ENCODE results near the gene ACTA2. TPM values are rescaled to one million over a fixed set of nuclear protein-coding genes. Genes with fewer than 3 reads are reported as not detected.
"Not testable (repeated sequence)": the region's sequence is repeated elsewhere in the genome, so short reads cannot be mapped to it uniquely, and the experiment has no call there.

ACTA2 gene
- polyA plus RNA-seq, 2 donors: 164 to 713 TPM

GRCh38 chr10:88943778-88944177 lies 8.8 kb downstream of the ACTA2 start:
- H3K9me3 ChIP-seq (ENCODE audit: control insufficient read depth in 2 of 2, insufficient read depth in 1 of 2, low read depth in 1 of 2, low read length in 1 of 2): no peaks in the 10 kb centered on the region
- H3K4me1 ChIP-seq (ENCODE audit: control insufficient read depth in 2 of 2, insufficient read depth in 2 of 2, low read length in 1 of 2): peaks cover 0 to 3% of the 10 kb centered on the region in 2 donors
- WGBS, 2 donors: 81 to 82% methylated on average over 3 of the region's 3 CpGs
- H3K27ac ChIP-seq (ENCODE audit: low read depth in 2 of 2, low read length in 1 of 2): peak overlapping the region in 1 of 2 donors; percentile 53
- no peak overlapping the region for H3K4me3 ChIP-seq (ENCODE audit: low read depth in 1 of 2, low read length in 2 of 2)
- H3K27me3 ChIP-seq (ENCODE audit: control insufficient read depth in 1 of 2, insufficient read depth in 2 of 2, low read length in 2 of 2): no peaks in the 10 kb centered on the region
- peaks cover 2 to 6% of the 10 kb centered on the region in 2 donors for H3K36me3 ChIP-seq (ENCODE audit: control insufficient read depth in 2 of 2, insufficient read depth in 2 of 2, low read length in 1 of 2)

GRCh38 chr10:88941026-88941425 lies 11.5 kb downstream of the ACTA2 start:
- peaks cover 2 to 6% of the 10 kb centered on the region in 2 donors for H3K36me3 ChIP-seq (ENCODE audit: control insufficient read depth in 2 of 2, insufficient read depth in 2 of 2, low read length in 1 of 2)
- 79 to 80% methylated on average over 6 of the region's 6 CpGs for WGBS, 2 donors
- peaks cover 0 to 3% of the 10 kb centered on the region in 2 donors for H3K4me1 ChIP-seq (ENCODE audit: control insufficient read depth in 2 of 2, insufficient read depth in 2 of 2, low read length in 1 of 2)
- H3K4me3 ChIP-seq (ENCODE audit: low read depth in 1 of 2, low read length in 2 of 2): no peak overlapping the region
- no peak overlapping the region for H3K27ac ChIP-seq (ENCODE audit: low read depth in 2 of 2, low read length in 1 of 2)
- H3K27me3 ChIP-seq (ENCODE audit: control insufficient read depth in 1 of 2, insufficient read depth in 2 of 2, low read length in 2 of 2): no peaks in the 10 kb centered on the region
- H3K9me3 ChIP-seq (ENCODE audit: control insufficient read depth in 2 of 2, insufficient read depth in 1 of 2, low read depth in 1 of 2, low read length in 1 of 2): no peaks in the 10 kb centered on the region

DNA sequence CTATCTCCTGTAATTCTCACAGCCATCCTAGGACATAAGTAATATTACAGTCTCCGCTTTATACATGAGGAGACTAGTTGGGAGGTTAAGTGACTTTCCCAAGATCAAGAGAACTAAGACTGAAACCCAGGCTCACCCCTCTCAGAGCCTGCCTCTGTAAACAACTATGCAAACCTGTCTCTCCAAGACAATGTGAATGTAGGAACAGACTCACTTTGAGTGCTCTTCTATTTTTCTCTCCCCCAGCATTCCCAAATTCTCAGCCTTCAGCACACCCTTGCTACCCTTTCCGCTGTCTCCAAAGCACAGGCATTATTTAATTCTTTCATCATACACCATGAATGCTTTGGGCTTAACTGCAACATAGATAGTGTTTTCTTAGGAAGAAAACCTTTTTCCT lies 13.6 kb downstream of the ACTA2 start:
- Histone ChIP-seq H3K4me1 (ENCODE audit: control insufficient read depth in 2 of 2, insufficient read depth in 2 of 2, low read length in 1 of 2) (peaks cover 0 to 5% of the 10 kb centered on the region in 2 donors), H3K9me3 (ENCODE audit: control insufficient read depth in 2 of 2, insufficient read depth in 1 of 2, low read depth in 1 of 2, low read length in 1 of 2) (no peaks in the 10 kb centered on the region), H3K36me3 (ENCODE audit: control insufficient read depth in 2 of 2, insufficient read depth in 2 of 2, low read length in 1 of 2) (peaks cover 2 to 6% of the 10 kb centered on the region in 2 donors), H3K4me3 (ENCODE audit: low read depth in 1 of 2, low read length in 2 of 2) (no peak overlapping the region), H3K27ac (ENCODE audit: low read depth in 2 of 2, low read length in 1 of 2) (no peak overlapping the region), H3K27me3 (ENCODE audit: control insufficient read depth in 1 of 2, insufficient read depth in 2 of 2, low read length in 2 of 2) (no peaks in the 10 kb centered on the region)
- WGBS, 2 donors: 92 to 98% methylated on average over 2 of the region's 2 CpGs

DNA sequence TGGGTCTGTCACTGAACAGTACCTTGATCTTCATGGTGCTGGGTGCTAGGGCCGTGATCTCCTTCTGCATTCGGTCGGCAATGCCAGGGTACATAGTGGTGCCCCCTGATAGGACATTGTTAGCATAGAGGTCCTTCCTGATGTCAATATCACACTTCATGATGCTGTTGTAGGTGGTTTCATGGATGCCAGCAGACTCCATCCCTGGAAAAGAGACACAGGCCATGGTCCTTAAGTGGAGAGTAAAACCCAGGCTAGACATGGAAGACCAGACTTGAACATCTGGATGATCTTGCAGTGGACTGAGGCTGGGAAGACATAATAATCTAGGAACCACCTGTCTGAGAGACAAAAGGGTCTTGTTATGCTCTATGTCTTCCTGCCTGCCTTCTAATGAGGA lies 14.5 kb downstream of the ACTA2 start:
- Histone ChIP-seq H3K27ac (ENCODE audit: low read depth in 2 of 2, low read length in 1 of 2) (no peak overlapping the region), H3K27me3 (ENCODE audit: control insufficient read depth in 1 of 2, insufficient read depth in 2 of 2, low read length in 2 of 2) (no peaks in the 10 kb centered on the region), H3K9me3 (ENCODE audit: control insufficient read depth in 2 of 2, insufficient read depth in 1 of 2, low read depth in 1 of 2, low read length in 1 of 2) (no peaks in the 10 kb centered on the region), H3K4me3 (ENCODE audit: low read depth in 1 of 2, low read length in 2 of 2) (no peak overlapping the region), H3K4me1 (ENCODE audit: control insufficient read depth in 2 of 2, insufficient read depth in 2 of 2, low read length in 1 of 2) (peaks cover 0 to 2% of the 10 kb centered on the region in 2 donors), H3K36me3 (ENCODE audit: control insufficient read depth in 2 of 2, insufficient read depth in 2 of 2, low read length in 1 of 2) (peaks cover 0 to 6% of the 10 kb centered on the region in 2 donors)
- WGBS, 2 donors: 85 to 86% methylated on average over 3 of the region's 3 CpGs

- H3K4me1 ChIP-seq (ENCODE audit: control insufficient read depth in 2 of 2, insufficient read depth in 2 of 2, low read length in 1 of 2): peaks cover 0 to 2% of the 10 kb centered on the region in 2 donors
Observed at GRCh38 chr10:88936656-88937055, 15.9 kb downstream of the ACTA2 start.

GRCh38 chr10:88934900-88935672 lies 17.5 kb downstream of the ACTA2 start:
- H3K36me3 ChIP-seq (ENCODE audit: control insufficient read depth in 2 of 2, insufficient read depth in 2 of 2, low read length in 1 of 2): no peaks in the 10 kb centered on the region
- H3K9me3 ChIP-seq (ENCODE audit: control insufficient read depth in 2 of 2, insufficient read depth in 1 of 2, low read depth in 1 of 2, low read length in 1 of 2): no peaks in the 10 kb centered on the region
- peak overlapping the region; percentile 14 to 72 for H3K27ac ChIP-seq (ENCODE audit: low read depth in 2 of 2, low read length in 1 of 2)
- WGBS, 2 donors: 26 to 29% methylated on average over 17 of the region's 17 CpGs
- H3K4me3 ChIP-seq (ENCODE audit: low read depth in 1 of 2, low read length in 2 of 2): no peak overlapping the region
- H3K27me3 ChIP-seq (ENCODE audit: control insufficient read depth in 1 of 2, insufficient read depth in 2 of 2, low read length in 2 of 2): no peaks in the 10 kb centered on the region
- peaks cover 0 to 2% of the 10 kb centered on the region in 2 donors for H3K4me1 ChIP-seq (ENCODE audit: control insufficient read depth in 2 of 2, insufficient read depth in 2 of 2, low read length in 1 of 2)

More at GRCh38 chr10:88936656-88937055, 15.9 kb downstream of the ACTA2 start:
- H3K27ac ChIP-seq (ENCODE audit: low read depth in 2 of 2, low read length in 1 of 2): peak overlapping the region in 1 of 2 donors; percentile 22
- no peaks in the 10 kb centered on the region for H3K27me3 ChIP-seq (ENCODE audit: control insufficient read depth in 1 of 2, insufficient read depth in 2 of 2, low read length in 2 of 2)
- H3K9me3 ChIP-seq (ENCODE audit: control insufficient read depth in 2 of 2, insufficient read depth in 1 of 2, low read depth in 1 of 2, low read length in 1 of 2): no peaks in the 10 kb centered on the region
- WGBS, 2 donors: 79% methylated on average over 3 of the region's 3 CpGs
- H3K36me3 ChIP-seq (ENCODE audit: control insufficient read depth in 2 of 2, insufficient read depth in 2 of 2, low read length in 1 of 2): peaks cover 0 to 6% of the 10 kb centered on the region in 2 donors
- no peak overlapping the region for H3K4me3 ChIP-seq (ENCODE audit: low read depth in 1 of 2, low read length in 2 of 2)

- no peak overlapping the region for H3K4me3 ChIP-seq (ENCODE audit: low read depth in 1 of 2, low read length in 2 of 2)
- H3K36me3 ChIP-seq (ENCODE audit: control insufficient read depth in 2 of 2, insufficient read depth in 2 of 2, low read length in 1 of 2): no peaks in the 10 kb centered on the region
- no peak overlapping the region for H3K27ac ChIP-seq (ENCODE audit: low read depth in 2 of 2, low read length in 1 of 2)
- no peaks in the 10 kb centered on the region for H3K27me3 ChIP-seq (ENCODE audit: control insufficient read depth in 1 of 2, insufficient read depth in 2 of 2, low read length in 2 of 2)
- H3K4me1 ChIP-seq (ENCODE audit: control insufficient read depth in 2 of 2, insufficient read depth in 2 of 2, low read length in 1 of 2): peaks cover 0 to 2% of the 10 kb centered on the region in 2 donors
- WGBS, 2 donors: 80 to 82% methylated on average over 2 of the region's 2 CpGs
- no peaks in the 10 kb centered on the region for H3K9me3 ChIP-seq (ENCODE audit: control insufficient read depth in 2 of 2, insufficient read depth in 1 of 2, low read depth in 1 of 2, low read length in 1 of 2)
Observed at GRCh38 chr10:88933564-88933963, 19.0 kb downstream of the ACTA2 start.

- no peaks in the 10 kb centered on the region for H3K36me3 ChIP-seq (ENCODE audit: control insufficient read depth in 2 of 2, insufficient read depth in 2 of 2, low read length in 1 of 2)
- no peak overlapping the region for H3K4me3 ChIP-seq (ENCODE audit: low read depth in 1 of 2, low read length in 2 of 2)
- peak overlapping the region; percentile 46 to 55 for H3K27ac ChIP-seq (ENCODE audit: low read depth in 2 of 2, low read length in 1 of 2)
- H3K27me3 ChIP-seq (ENCODE audit: control insufficient read depth in 1 of 2, insufficient read depth in 2 of 2, low read length in 2 of 2): no peaks in the 10 kb centered on the region
- peaks cover 0 to 2% of the 10 kb centered on the region in 2 donors for H3K4me1 ChIP-seq (ENCODE audit: control insufficient read depth in 2 of 2, insufficient read depth in 2 of 2, low read length in 1 of 2)
- 41 to 47% methylated on average over 7 of the region's 7 CpGs for WGBS, 2 donors
- H3K9me3 ChIP-seq (ENCODE audit: control insufficient read depth in 2 of 2, insufficient read depth in 1 of 2, low read depth in 1 of 2, low read length in 1 of 2): no peaks in the 10 kb centered on the region
Observed at GRCh38 chr10:88932539-88933256, 19.9 kb downstream of the ACTA2 start.

- not testable (repeated sequence) for H3K4me1 ChIP-seq (ENCODE audit: control insufficient read depth in 2 of 2, insufficient read depth in 2 of 2, low read length in 1 of 2); H3K36me3 ChIP-seq (ENCODE audit: control insufficient read depth in 2 of 2, insufficient read depth in 2 of 2, low read length in 1 of 2); H3K4me3 ChIP-seq (ENCODE audit: low read depth in 1 of 2, low read length in 2 of 2); H3K27me3 ChIP-seq (ENCODE audit: control insufficient read depth in 1 of 2, insufficient read depth in 2 of 2, low read length in 2 of 2); H3K9me3 ChIP-seq (ENCODE audit: control insufficient read depth in 2 of 2, insufficient read depth in 1 of 2, low read depth in 1 of 2, low read length in 1 of 2)
- peak overlapping the region; percentile 46 to 55 for H3K27ac ChIP-seq (ENCODE audit: low read depth in 2 of 2, low read length in 1 of 2)
- WGBS, 2 donors: 77 to 79% methylated on average over 5 of the region's 5 CpGs
Observed at GRCh38 chr10:88932029-88932428, 20.5 kb downstream of the ACTA2 start.
